K562 (cell line): ENCODE data around the gene SLC2A10.

Experiments
- ZNF146 ChIP-seq: IDR thresholded peaks from one replicate; pipeline ENCODE4 v1.6.1; 2018; ENCODE audit warnings: missing compliant biosample characterization; ENCODE audit not compliant: unreplicated experiment
- TF ChIP-seq, protein P1 (sequence below), 2 experiments: fragments of 450-650 bp in 1 of 2; IDR thresholded peaks; 2 replicates each; pipeline ENCODE4 v1.6.1; 2011 to 2017; ENCODE audit warnings: low read depth in 2 of 2, antibody characterized with exemption in 1 of 2, borderline replicate concordance in 1 of 2, low read length in 1 of 2, mild to moderate bottlenecking in 1 of 2, mixed read lengths in 1 of 2; ENCODE audit not compliant: control insufficient read depth in 1 of 2

DNA sequence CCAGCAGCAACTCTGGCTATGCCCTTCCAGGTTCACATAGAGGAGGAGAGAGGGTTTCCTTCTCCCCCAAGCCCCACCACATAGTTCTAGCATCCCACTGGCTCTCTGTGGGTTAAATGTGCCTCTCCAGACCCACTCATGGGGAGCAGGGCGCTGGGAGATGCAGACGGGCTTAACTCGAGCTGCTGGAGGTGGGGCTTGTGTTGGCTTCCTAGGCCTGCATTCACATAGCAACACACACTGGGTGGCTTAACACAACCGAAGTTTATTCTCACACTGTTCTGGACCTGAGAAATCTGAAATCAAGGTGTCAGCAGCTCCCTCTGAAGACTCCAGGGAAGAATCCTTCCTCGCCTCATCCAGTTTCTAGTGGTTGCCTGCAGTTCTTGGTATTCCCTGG lies 33.6 kb downstream of the SLC2A10 start:
- TF ChIP-seq ZNF146 (CRISPR knock-in tag) = no peak
- TF ChIP-seq, protein P1, sequence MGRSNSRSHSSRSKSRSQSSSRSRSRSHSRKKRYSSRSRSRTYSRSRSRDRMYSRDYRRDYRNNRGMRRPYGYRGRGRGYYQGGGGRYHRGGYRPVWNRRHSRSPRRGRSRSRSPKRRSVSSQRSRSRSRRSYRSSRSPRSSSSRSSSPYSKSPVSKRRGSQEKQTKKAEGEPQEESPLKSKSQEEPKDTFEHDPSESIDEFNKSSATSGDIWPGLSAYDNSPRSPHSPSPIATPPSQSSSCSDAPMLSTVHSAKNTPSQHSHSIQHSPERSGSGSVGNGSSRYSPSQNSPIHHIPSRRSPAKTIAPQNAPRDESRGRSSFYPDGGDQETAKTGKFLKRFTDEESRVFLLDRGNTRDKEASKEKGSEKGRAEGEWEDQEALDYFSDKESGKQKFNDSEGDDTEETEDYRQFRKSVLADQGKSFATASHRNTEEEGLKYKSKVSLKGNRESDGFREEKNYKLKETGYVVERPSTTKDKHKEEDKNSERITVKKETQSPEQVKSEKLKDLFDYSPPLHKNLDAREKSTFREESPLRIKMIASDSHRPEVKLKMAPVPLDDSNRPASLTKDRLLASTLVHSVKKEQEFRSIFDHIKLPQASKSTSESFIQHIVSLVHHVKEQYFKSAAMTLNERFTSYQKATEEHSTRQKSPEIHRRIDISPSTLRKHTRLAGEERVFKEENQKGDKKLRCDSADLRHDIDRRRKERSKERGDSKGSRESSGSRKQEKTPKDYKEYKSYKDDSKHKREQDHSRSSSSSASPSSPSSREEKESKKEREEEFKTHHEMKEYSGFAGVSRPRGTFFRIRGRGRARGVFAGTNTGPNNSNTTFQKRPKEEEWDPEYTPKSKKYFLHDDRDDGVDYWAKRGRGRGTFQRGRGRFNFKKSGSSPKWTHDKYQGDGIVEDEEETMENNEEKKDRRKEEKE (IDR thresholded peaks at IDR 0.05; ENCODE audit: borderline replicate concordance in 1 of 2, control insufficient read depth in 1 of 2, low read depth in 2 of 2, low read length in 1 of 2) = no peak
